ENCODE data around the gene AGAP2. TPM values are rescaled to one million over a fixed set of nuclear protein-coding genes. Genes with fewer than 3 reads are reported as not detected.
"Not testable (repeated sequence)": the region's sequence is repeated elsewhere in the genome, so short reads cannot be mapped to it uniquely, and the experiment has no call there.

AGAP2 gene
- polyA plus RNA-seq, 2 of the 4 experiments (the other 2 are of a cell fraction), result 0.26 to 0.45 TPM

- no peak for DNase-seq (ENCODE audit: low read depth in 1 of 2, low spot score in 1 of 2)
- Histone ChIP-seq H3K27ac (no peak overlapping the region), H3K4me2 (no peak overlapping the region), H3K4me3 (no peak overlapping the region), H3K4me1 (no peaks in the 10 kb centered on the region), H3K9me3 (peaks cover 10% of the 10 kb centered on the region; the same call in 1 of the 3 replicates)
- no peak for ATAC-seq
- FAIRE-seq, result no peak
- CTCF ChIA-PET, result interaction anchor here (1.1 to 1.5 kb wide), 2 partner anchors 31 to 82 kb away, joined by 3 to 4 read pairs; no protein-coding TSS in a partner anchor
- 35% methylated on average over 4 of the region's 4 CpGs for WGBS (ENCODE audit: missing lambda C conversion rate)
- POLR2A ChIA-PET, result no interaction called here
- TF ChIP-seq CBX8 (IDR thresholded peaks at IDR 0.05), result no peak
- TF ChIP-seq NFE2L2 (conservative IDR thresholded peaks at IDR 0.05; ENCODE audit: low read length), result no peak
- no peak for TF ChIP-seq ZSCAN20 (CRISPR knock-in tag; IDR thresholded peaks at IDR 0.05)
- no peak for TF ChIP-seq REST (IDR thresholded peaks at IDR 0.05)
- no peak for TF ChIP-seq RCOR1 (IDR thresholded peaks at IDR 0.05; ENCODE audit: low read depth, low read length)
- no peak for TF ChIP-seq JUNB (IDR thresholded peaks at IDR 0.05)
- no peak for TF ChIP-seq EHMT2 (IDR thresholded peaks at IDR 0.05; ENCODE audit: low read depth)
- TF ChIP-seq ESRRA (IDR thresholded peaks at IDR 0.05; ENCODE audit: borderline replicate concordance, low read length), result no peak
- no peak for TF ChIP-seq RAD21 (conservative IDR thresholded peaks at IDR 0.05 in 1 of 2, IDR thresholded peaks at IDR 0.05 in 1 of 2)
- TF ChIP-seq PBX3 (IDR thresholded peaks at IDR 0.05), result no peak
- TF ChIP-seq EHF (CRISPR knock-in tag; IDR thresholded peaks at IDR 0.05), result no peak
- TF ChIP-seq KDM5A (IDR thresholded peaks at IDR 0.05), result no peak
- TF ChIP-seq ZFP36 (IDR thresholded peaks at IDR 0.05; ENCODE audit: borderline replicate concordance, partially characterized antibody), result no peak
- no peak for TF ChIP-seq CTCF (IDR thresholded peaks at IDR 0.05)
- no peak for TF ChIP-seq HOXA7 (CRISPR knock-in tag; IDR thresholded peaks at IDR 0.05)
- TF ChIP-seq TP53 (CRISPR knock-in tag; IDR thresholded peaks at IDR 0.05), result no peak
- TF ChIP-seq RARB (CRISPR knock-in tag; IDR thresholded peaks at IDR 0.05), result no peak
- TF ChIP-seq NPAS2 (CRISPR knock-in tag; IDR thresholded peaks at IDR 0.05; ENCODE audit: borderline replicate concordance), result no peak
- TF ChIP-seq USF2 (IDR thresholded peaks at IDR 0.05), result no peak
- no peak for TF ChIP-seq TFCP2L1 (CRISPR knock-in tag; IDR thresholded peaks at IDR 0.05)
Observed at GRCh38 chr12:57687862-57688261, 50.7 kb downstream of the AGAP2 start.

- peaks cover 8% of the 10 kb centered on the region; the same call in 1 of the 3 replicates for H3K9me3 ChIP-seq
- TF ChIP-seq FOSB (CRISPR knock-in tag; IDR thresholded peaks at IDR 0.05) (no peak), CHD2 (IDR thresholded peaks at IDR 0.05; ENCODE audit: low read length, partially characterized antibody) (no peak), RAD21 (conservative IDR thresholded peaks at IDR 0.05 in 1 of 2, IDR thresholded peaks at IDR 0.05 in 1 of 2) (no peak), CBX2 (IDR thresholded peaks at IDR 0.05; ENCODE audit: borderline replicate concordance, low read depth) (no peak), USF2 (IDR thresholded peaks at IDR 0.05) (no peak), MAZ (IDR thresholded peaks at IDR 0.05; ENCODE audit: borderline replicate concordance, low read depth, low read length) (no peak)
- ATAC-seq (no peak), FAIRE-seq (no peak), DNase-seq (ENCODE audit: low read depth in 1 of 2, low spot score in 1 of 2) (no peak)
- H3K4me2 ChIP-seq, result no peak overlapping the region
- H3K4me1 ChIP-seq, result no peaks in the 10 kb centered on the region
- POLR2A ChIA-PET, result no interaction called here
- CTCF ChIA-PET, result interaction anchor here (1.0 to 1.4 kb wide), 3 partner anchors 12 to 47 kb away, joined by 3 to 4 read pairs (median 3); partner anchors contain the start of genes B4GALNT1 and OS9
- no peak overlapping the region for H3K4me3 ChIP-seq
- H3K27ac ChIP-seq, result no peak overlapping the region
Observed at GRCh38 chr12:57679697-57680096, 58.8 kb downstream of the AGAP2 start.

GRCh38 chr12:57677947-57678346 is 60.6 kb downstream of the AGAP2 start:
- ATAC-seq, result not testable (repeated sequence)

More at GRCh38 chr12:57677947-57678346, 60.6 kb downstream of the AGAP2 start:
- H3K4me1 ChIP-seq; H3K9me3 ChIP-seq; H3K4me3 ChIP-seq; H3K27ac ChIP-seq; FAIRE-seq; DNase-seq (ENCODE audit: low read depth in 1 of 2, low spot score in 1 of 2); H3K4me2 ChIP-seq; CTCF ChIA-PET: not testable (repeated sequence)
- WGBS (ENCODE audit: missing lambda C conversion rate), result 53% methylated on average over 9 of the region's 9 CpGs
- POLR2A ChIA-PET, result interaction anchor here (0.6 kb wide), 1 partner anchor 190 kb away, joined by 6 read pairs; no protein-coding TSS in a partner anchor
